Stimulated activated CD4-positive, alpha-beta T cell treated with anti-CD3 and anti-CD28 coated beads, Interleukin-1b, Interleukin-23, amount 100 ng/mL, for 24 hours (primary cell): ENCODE measurements around the gene FBXO31.
A peak's percentile ranks its signal among the peaks of the same experiment; 100 is the strongest.

Source experiments
- DNase-seq, 4 experiments: peaks; one replicate each; pipeline ENCODE4 v3.0.0-alpha.2; 2020; ENCODE audit warnings: low read depth in 4 of 4, low spot score in 1 of 4

Gene FBXO31

DNA sequence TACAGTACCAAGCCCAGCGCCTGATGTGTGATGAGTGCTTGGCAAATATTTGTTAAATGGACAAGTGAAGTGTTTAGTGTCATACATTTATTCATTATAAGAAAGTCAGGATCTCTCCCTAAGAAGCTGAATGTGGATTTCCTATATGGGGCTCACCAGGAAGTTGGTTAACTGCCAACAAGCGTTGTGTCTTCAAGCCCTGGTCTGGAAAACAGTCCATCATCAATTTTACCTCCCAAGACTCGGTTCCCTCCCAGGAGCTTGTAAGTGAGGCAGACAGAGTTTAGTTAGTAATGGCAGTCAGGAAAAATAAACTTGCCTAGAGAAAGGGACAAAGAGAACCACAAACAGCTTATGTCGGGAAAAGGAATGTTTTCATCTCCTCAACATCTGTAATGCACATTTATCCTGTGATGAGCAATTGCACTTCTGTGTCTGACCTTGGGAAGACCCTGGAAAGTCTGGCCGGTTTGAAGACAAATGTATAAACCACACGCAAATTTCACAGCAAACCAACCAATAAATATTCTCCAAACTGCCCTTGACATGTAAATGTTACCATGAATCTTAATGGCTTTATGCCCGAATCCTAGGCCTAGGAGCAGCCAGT is 94.7 kb downstream of the FBXO31 start:
- no peak for DNase-seq

DNA sequence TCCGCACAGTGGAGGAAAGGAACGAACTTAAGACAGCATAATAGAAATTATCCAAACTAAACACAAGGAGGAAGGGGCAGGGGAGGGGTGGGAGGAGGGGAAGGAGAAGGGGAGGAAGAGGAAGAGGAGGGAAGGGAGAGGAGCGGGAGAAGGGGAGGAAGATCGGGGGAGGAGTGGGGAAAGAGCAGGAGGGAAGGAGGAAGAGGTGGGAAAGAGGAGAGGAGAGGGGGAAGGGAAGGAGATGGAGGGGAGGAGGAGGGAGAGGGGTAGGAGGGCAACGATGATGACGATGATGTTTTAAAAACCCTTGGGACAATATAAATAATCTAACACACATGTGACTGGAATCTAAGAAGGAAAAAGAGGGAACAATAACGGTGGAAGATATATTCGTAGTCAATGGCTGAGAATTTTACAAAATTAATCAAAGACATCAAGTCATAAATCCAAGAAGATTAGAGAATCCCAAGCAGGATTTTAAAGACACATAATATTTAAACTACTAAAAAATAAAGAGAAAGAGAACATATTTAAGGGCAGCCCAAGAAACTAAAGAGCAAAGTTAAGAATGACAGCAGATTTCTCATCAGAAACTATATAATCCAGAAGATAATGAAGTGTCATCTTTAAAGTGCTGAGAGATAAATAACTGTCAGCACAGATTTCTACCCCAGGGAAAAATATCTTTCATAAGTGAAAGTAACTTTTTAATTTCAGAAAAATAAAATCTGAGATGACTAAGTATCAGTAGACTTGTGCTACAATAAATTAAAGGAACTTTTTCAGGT is 96.5 kb downstream of the FBXO31 start:
- no peak for DNase-seq

DNA sequence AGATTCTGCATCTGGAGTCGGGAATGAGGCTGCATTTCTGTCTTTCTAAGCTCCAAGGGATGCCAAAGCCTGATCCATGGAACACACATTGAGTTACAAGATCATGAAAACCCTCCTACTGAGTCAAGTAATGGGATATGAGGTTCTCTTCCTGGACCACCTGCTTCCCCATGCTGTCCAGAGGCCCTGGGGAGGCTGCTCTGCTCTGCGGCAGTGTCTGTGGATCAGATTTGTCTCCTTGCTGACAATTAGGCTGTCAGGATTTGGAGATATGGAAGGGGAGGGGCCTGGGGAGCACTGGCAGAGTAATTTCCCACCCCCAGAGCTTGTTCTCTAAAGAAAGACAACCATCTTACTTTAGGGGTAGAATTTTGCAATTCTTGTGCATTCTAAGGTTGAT is 99.4 kb downstream of the FBXO31 start:
- no peak for DNase-seq

DNA sequence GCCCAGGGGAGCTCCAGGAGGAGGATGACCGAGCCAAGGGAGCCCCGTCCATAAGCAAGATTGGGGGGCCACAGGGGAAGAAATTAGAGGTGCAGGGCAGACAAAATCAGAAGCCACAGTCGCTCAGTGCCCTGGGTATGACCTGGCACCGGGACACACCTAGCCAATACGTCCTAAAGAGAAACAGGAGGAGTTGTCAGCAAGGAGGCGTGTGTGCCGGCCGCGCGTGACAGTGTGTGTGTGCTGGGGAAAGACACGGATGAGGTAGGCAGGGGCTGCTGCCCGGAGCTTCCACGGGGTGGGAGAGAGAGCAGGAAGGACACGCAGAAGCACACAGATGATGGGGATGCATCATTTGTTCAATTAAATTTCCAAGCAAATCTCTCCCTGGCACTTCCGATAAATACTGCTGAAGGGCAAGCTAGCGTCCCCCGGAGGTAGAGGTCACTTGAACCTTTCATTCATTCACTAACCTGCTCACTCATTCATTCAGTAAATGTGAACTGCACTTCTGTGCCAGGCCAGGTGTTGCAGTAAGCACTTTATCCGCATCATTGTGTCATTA is 104.4 kb downstream of the FBXO31 start:
- DNase-seq = no peak

DNA sequence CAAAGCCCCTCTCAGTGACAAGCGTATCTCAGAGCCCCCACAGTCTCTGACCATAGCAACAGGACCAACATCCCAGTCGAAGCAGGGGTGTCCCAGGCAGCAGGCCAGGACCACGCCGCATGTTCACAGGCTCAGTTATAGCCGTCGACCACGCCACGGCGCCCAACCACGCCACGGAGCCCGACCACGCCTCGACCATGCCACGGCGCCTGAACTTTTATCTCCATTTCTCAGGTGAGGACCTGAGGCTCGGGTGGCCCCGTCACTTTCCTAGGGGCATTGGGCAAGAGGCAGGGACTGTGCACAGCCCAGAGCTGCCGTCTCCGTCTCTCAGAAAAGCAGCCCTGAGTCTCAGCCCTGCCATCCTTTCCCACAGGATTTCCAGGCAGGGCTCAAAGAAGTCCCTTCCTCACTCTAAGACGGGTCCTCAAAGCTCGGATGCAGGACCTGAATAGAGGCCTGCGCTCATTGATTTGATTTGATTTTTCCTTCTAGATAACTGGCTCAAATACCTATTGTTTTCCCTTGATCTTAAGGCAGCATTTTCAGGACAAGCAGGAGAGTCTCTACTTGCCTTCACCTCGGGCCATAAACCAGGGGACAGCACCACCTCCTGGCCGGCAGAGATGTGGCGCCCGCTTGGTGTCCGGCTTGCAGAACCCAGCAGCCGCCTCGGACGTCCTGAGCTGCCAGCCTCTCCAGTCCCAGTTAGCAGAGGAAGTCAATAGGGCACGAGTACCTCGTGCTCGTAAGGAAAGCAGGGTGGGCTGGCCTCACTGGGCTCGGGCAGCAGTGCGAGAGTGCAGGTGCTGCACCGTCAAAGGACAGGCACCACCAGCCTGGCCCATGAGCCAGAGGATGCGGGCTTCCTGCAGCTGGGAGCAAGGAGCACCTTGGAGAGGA is 105.1 kb downstream of the FBXO31 start:
- peak in 2 of 4 experiments; percentile 13 to 29 for DNase-seq
